Stimulated activated CD4-positive, alpha-beta T cell treated with anti-CD3 and anti-CD28 coated beads, Interleukin-1b, Interleukin-23, amount 100 ng/mL, for 24 hours (primary cell): ENCODE results near the gene RNF13.
"Not testable (repeated sequence)": the region's sequence is repeated elsewhere in the genome, so short reads cannot be mapped to it uniquely, and the experiment has no call there.

ENCODE experiments used
- DNase-seq, 4 experiments: peaks; one replicate each; pipeline ENCODE4 v3.0.0-alpha.2; 2020; ENCODE audit warnings: low read depth in 4 of 4, low spot score in 1 of 4

Gene RNF13

GRCh38 chr3:149895339-149895738, 82.3 kb downstream of the RNF13 start:
- DNase-seq, result no peak

- no peak for DNase-seq
Observed at GRCh38 chr3:149895769-149896168, 82.8 kb downstream of the RNF13 start.

- DNase-seq, result no peak
Observed at GRCh38 chr3:149898771-149899170, 85.8 kb downstream of the RNF13 start.

GRCh38 chr3:149900322-149900721, 87.3 kb downstream of the RNF13 start:
- no peak for DNase-seq

- DNase-seq, result no peak
Observed at GRCh38 chr3:149901770-149902169, 88.8 kb downstream of the RNF13 start.

- DNase-seq, result no peak
Observed at GRCh38 chr3:149902498-149903139, 89.6 kb downstream of the RNF13 start.

- no peak for DNase-seq
Observed at GRCh38 chr3:149906036-149906435, 93.0 kb downstream of the RNF13 start.

GRCh38 chr3:149908424-149908957, 95.5 kb downstream of the RNF13 start:
- DNase-seq, result no peak

GRCh38 chr3:149909923-149910322, 96.9 kb downstream of the RNF13 start:
- no peak for DNase-seq

- DNase-seq, result no peak
Observed at GRCh38 chr3:149917124-149917667, 104.2 kb downstream of the RNF13 start.

GRCh38 chr3:149919509-149919908, 106.5 kb downstream of the RNF13 start:
- no peak for DNase-seq

GRCh38 chr3:149920119-149920518, 107.1 kb downstream of the RNF13 start:
- no peak for DNase-seq

GRCh38 chr3:149933008-149933407, 120.0 kb downstream of the RNF13 start:
- no peak for DNase-seq

- no peak for DNase-seq
Observed at GRCh38 chr3:149933858-149934257, 120.8 kb downstream of the RNF13 start.

- DNase-seq, result no peak
Observed at GRCh38 chr3:149934524-149934923, 121.5 kb downstream of the RNF13 start.

- DNase-seq, result peak; percentile 4 to 13 (median 11)
Observed at GRCh38 chr3:149936812-149937230, 123.8 kb downstream of the RNF13 start.

- DNase-seq, result not testable (repeated sequence)
Observed at GRCh38 chr3:149938392-149939055, 125.5 kb downstream of the RNF13 start.

GRCh38 chr3:149941186-149941585, 128.2 kb downstream of the RNF13 start:
- DNase-seq, result no peak

GRCh38 chr3:149941946-149942345, 128.9 kb downstream of the RNF13 start:
- DNase-seq, result no peak

- no peak for DNase-seq
Observed at GRCh38 chr3:149942409-149942808, 129.4 kb downstream of the RNF13 start.

- not testable (repeated sequence) for DNase-seq
Observed at GRCh38 chr3:149943966-149944365, 131.0 kb downstream of the RNF13 start.

GRCh38 chr3:149947231-149947630, 134.2 kb downstream of the RNF13 start:
- no peak for DNase-seq
